Measurements from ENCODE around the gene KCNS1.

The KCNS1 gene

DNA sequence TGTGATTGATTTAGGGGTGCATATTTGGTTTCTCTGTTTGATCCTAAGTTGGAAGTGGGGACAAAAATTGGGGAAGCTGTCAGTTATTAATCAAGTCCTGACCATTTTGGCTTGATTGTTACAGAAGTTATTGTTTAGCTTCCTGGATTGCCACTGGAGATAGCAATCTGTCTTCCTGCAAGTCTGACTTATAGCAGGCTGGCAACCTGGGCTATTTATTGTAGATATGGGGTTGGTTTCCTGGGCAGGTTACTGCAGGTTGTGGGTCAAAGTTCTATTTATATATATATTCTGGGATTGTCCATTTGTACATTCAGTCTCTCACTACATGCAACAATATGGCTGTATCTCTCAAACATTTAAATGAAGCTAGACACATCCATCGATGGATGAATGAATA lies 17.8 kb downstream of the KCNS1 start:
- no peak overlapping the region for H3K4me3 ChIP-seq (ENCODE audit: low read depth, low read length)
- TF ChIP-seq, protein P1, sequence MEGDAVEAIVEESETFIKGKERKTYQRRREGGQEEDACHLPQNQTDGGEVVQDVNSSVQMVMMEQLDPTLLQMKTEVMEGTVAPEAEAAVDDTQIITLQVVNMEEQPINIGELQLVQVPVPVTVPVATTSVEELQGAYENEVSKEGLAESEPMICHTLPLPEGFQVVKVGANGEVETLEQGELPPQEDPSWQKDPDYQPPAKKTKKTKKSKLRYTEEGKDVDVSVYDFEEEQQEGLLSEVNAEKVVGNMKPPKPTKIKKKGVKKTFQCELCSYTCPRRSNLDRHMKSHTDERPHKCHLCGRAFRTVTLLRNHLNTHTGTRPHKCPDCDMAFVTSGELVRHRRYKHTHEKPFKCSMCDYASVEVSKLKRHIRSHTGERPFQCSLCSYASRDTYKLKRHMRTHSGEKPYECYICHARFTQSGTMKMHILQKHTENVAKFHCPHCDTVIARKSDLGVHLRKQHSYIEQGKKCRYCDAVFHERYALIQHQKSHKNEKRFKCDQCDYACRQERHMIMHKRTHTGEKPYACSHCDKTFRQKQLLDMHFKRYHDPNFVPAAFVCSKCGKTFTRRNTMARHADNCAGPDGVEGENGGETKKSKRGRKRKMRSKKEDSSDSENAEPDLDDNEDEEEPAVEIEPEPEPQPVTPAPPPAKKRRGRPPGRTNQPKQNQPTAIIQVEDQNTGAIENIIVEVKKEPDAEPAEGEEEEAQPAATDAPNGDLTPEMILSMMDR (IDR thresholded peaks at IDR 0.05; ENCODE audit: control insufficient read depth, extremely low read depth, insufficient read depth) = no peak
- no peak for DNase-seq (ENCODE audit: low read depth)

DNA sequence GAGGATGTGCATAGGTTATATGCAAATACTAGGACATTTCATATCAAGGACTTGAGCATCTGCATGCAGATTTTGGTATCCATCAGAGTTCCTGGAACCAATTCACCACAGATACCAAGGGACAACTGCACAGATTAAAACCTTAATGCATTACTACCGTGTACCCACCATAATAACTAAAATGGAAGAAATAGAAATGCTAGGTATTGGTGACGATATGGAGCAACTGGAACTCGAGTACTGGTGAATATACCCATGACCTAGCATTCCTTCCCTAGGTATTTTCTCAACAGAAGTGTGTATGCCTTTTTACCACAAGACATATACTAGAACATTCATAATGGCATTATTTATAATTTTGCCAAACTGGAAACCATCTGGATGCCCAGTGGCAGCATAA lies 18.5 kb downstream of the KCNS1 start:
- TF ChIP-seq, protein P1 (IDR thresholded peaks at IDR 0.05; ENCODE audit: control insufficient read depth, extremely low read depth, insufficient read depth) = no peak
- DNase-seq (ENCODE audit: low read depth) = no peak

DNA sequence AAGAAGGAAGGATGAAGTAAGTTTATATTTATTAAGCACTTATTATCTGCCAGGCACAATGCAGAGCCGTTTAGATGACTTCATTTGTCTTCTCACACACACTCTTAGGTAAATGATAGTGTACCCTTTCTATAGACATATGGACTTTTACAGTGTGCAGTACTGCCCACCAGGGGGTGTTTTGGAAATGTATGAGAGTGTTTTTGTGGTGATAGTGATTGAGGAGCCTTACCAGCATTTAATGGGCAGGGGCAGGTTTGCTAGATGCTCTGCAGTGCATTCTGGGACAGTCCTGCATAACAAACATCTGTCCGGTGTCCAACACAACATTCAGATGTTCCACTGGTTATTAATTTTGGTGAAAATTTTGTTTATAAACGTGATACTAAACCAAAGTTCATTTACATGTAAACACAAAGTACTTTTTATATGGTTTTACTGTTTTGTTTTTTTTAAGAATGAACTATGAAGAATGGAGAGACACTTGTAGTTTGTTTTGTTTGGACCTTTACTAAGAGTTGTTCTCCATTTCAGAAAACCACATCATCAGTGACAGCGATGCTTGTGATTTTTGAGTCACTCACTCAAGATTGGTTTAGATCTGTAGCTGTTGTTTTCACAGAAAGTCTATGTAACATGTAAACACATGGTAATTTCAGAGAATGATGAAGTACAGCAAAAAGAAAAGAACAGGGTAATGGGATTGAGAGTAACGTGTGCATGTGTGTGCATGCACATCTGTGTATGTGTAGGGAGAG lies 19.9 kb downstream of the KCNS1 start:
- no peak overlapping the region for H3K4me3 ChIP-seq (ENCODE audit: low read depth, low read length)
- TF ChIP-seq, protein P1 (IDR thresholded peaks at IDR 0.05; ENCODE audit: control insufficient read depth, extremely low read depth, insufficient read depth) = peak; percentile 31
- DNase-seq (ENCODE audit: low read depth) = no peak

More for the DNA sequence above, 18.5 kb downstream of the KCNS1 start:
- H3K4me3 ChIP-seq (ENCODE audit: low read depth, low read length) = no peak overlapping the region

DNA sequence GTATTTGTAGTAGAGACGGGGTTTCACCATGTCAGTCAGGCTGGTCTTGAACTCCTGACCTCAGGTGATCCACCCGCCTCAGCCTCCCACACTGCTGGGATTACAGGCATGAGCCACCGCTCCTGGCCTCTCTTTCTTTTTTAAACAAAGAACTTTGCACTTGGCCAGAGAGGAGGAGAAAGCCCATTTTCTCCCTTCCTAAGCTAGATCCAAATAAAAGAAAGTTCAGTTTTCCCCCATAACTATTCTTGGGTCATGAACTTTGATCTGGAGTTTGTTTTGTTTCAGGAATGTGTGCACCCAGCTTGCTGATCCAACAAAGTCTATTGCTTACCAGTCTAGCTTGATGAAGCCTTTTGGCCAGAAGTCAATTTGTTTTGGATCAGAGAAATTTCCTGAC lies 23.4 kb downstream of the KCNS1 start:
- no peak overlapping the region for H3K4me3 ChIP-seq (ENCODE audit: low read depth, low read length)
- TF ChIP-seq, protein P1 (IDR thresholded peaks at IDR 0.05; ENCODE audit: control insufficient read depth, extremely low read depth, insufficient read depth) = no peak
- no peak for DNase-seq (ENCODE audit: low read depth)

DNA sequence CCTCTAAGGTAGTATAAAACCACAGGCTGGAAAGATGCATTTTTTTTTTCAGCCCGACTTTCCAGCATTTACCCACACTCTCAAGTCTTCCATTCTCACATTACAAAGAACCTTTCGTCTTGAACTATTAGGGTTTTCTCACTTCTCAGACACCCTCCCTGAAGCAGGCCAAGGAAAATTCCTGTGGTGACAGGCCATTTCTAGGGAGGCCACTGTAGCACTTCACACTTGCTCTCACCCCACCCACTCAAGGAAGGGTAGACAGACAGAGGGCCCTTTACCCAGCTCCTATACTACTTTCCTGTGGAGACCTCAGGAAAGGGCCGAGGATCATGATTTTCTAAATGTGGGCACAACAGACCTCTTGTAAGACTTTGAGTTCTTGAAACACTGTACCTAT lies 27.7 kb downstream of the KCNS1 start:
- DNase-seq (ENCODE audit: low read depth) = no peak
- TF ChIP-seq, protein P1 (IDR thresholded peaks at IDR 0.05; ENCODE audit: control insufficient read depth, extremely low read depth, insufficient read depth) = no peak
- no peak overlapping the region for H3K4me3 ChIP-seq (ENCODE audit: low read depth, low read length)

DNA sequence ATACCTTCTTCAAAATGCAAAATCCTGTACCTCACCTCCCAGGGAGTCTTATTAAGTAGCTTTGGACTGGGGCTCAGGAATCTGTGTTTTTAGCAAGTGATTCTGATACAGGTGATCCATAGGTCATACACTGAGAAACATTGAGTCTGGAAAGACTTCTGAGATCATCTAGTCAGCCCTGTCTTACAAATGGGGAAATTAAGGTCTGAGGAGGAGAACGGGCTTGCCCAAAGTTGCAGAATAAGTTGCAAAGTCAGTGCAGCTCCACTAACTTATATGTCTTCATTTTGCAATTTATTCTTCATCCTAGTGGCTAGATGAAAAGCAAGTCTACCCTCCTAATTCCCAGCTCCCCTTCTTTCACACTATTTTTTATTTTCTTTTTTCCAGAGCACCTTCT lies 28.9 kb downstream of the KCNS1 start:
- H3K4me3 ChIP-seq (ENCODE audit: low read depth, low read length) = no peak overlapping the region
- TF ChIP-seq, protein P1 (IDR thresholded peaks at IDR 0.05; ENCODE audit: control insufficient read depth, extremely low read depth, insufficient read depth) = no peak
- no peak for DNase-seq (ENCODE audit: low read depth)

Measured in LNCaP clone FGC (cell line).